MCF 10A (cell line): ENCODE data around the gene MAOA. TPM values are rescaled to one million over a fixed set of nuclear protein-coding genes. Genes with fewer than 3 reads are reported as not detected.
"Not testable (repeated sequence)": the region's sequence is repeated elsewhere in the genome, so short reads cannot be mapped to it uniquely, and the experiment has no call there.

Experiments used
- BruUV-seq: library from RNA; stranded (reverse); fragments of 400-500 nt; replicated peaks from 2 replicates; lab custom pipeline; 2021; lab: Mats Ljungman, UMichigan
- CTCF ChIA-PET: fragments of 300-600 bp; sonication (Branson Sonifier 250); formaldehyde crosslinking; extraction: SDS; loops from one replicate; lab custom pipeline; 2021; ENCODE audit warnings: antibody characterized with exemption, inconsistent platforms; lab: Yijun Ruan, JAX
- POLR2A ChIA-PET: fragments of 300-600, 350-650 bp; sonication (Branson Sonifier 250); formaldehyde crosslinking; extraction: SDS; loops from one replicate; lab custom pipeline; 2020; ENCODE audit warnings: antibody characterized with exemption, inconsistent platforms; lab: Yijun Ruan, JAX
- DNase-seq: peaks from one replicate; pipeline ENCODE4 v3.0.0-alpha.2; 2018; ENCODE audit not compliant: unreplicated experiment
- H3K27ac Mint-ChIP-seq: one replicate; pipeline ENCODE4 v1.8.0; 2022; ENCODE audit warnings: mild to moderate bottlenecking, low read depth, mixed read lengths; ENCODE audit not compliant: unreplicated experiment
- H3K27me3 Mint-ChIP-seq: one replicate; pipeline ENCODE4 v1.8.0; 2022; ENCODE audit warnings: mixed read lengths; ENCODE audit not compliant: insufficient read depth, unreplicated experiment
- H3K36me3 Mint-ChIP-seq: one replicate; pipeline ENCODE4 v1.8.0; 2022; ENCODE audit warnings: mild to moderate bottlenecking, moderate library complexity, mixed read lengths; ENCODE audit not compliant: insufficient read depth, unreplicated experiment
- H3K4me1 Mint-ChIP-seq: one replicate; pipeline ENCODE4 v1.8.0; 2022; ENCODE audit warnings: mixed read lengths; ENCODE audit not compliant: insufficient read depth, unreplicated experiment
- H3K4me3 Mint-ChIP-seq: one replicate; pipeline ENCODE4 v1.8.0; 2022; ENCODE audit warnings: mild to moderate bottlenecking, moderate library complexity, mixed read lengths; ENCODE audit not compliant: unreplicated experiment
- H3K9me3 Mint-ChIP-seq: one replicate; pipeline ENCODE4 v1.8.0; 2022; ENCODE audit warnings: mixed read lengths; ENCODE audit not compliant: unreplicated experiment
- intact Hi-C: fragments of 100-400 bp; cut with micrococcal nuclease; formaldehyde crosslinking; loops from 2 replicates; pipeline ENCODE4 v1.14.1; 2022
- total RNA-seq: library from RNA; stranded (reverse); gene quantifications from 2 replicates; pipeline ENCODE4 v1.2.3, GENCODE V29; 2022
- TF ChIP-seq, protein P1 (sequence below): fragments of 200-600 bp; IDR thresholded peaks from one replicate; pipeline ENCODE4 v1.8.0; 2022; ENCODE audit warnings: antibody characterized with exemption, mild to moderate bottlenecking; ENCODE audit not compliant: unreplicated experiment

Gene MAOA
- total RNA-seq, 1 experiment from 2014 or later = 8.2 TPM

DNA sequence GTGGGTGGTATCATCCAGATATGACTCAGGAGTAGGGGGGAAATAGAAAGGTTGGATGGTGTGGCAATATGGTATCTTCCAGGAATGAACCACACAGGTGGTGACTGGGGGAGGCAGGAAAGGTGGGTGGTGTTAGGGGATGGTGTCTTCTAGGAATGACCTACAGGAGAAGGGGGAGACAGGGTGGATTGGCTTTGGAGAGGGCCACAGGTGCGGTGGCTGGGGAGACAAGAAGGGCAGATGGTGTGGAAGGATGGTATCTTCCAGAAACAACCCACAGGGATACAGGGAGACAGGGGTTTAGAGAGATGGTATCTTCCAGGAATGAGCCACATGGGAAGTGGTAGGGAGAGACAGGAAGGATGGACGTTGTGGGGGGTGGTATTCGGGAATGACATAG, 64.0 kb downstream of the MAOA start:
- POLR2A ChIA-PET = interaction anchor here (0.6 kb wide), 1 partner anchor 847 kb away, joined by 3 read pairs; no protein-coding TSS in a partner anchor
- peaks cover 12% of the 10 kb centered on the region for H3K27me3 Mint-ChIP-seq
- DNase-seq = no peak
- TF ChIP-seq, protein P1, sequence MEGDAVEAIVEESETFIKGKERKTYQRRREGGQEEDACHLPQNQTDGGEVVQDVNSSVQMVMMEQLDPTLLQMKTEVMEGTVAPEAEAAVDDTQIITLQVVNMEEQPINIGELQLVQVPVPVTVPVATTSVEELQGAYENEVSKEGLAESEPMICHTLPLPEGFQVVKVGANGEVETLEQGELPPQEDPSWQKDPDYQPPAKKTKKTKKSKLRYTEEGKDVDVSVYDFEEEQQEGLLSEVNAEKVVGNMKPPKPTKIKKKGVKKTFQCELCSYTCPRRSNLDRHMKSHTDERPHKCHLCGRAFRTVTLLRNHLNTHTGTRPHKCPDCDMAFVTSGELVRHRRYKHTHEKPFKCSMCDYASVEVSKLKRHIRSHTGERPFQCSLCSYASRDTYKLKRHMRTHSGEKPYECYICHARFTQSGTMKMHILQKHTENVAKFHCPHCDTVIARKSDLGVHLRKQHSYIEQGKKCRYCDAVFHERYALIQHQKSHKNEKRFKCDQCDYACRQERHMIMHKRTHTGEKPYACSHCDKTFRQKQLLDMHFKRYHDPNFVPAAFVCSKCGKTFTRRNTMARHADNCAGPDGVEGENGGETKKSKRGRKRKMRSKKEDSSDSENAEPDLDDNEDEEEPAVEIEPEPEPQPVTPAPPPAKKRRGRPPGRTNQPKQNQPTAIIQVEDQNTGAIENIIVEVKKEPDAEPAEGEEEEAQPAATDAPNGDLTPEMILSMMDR = no peak
- no peak overlapping the region for H3K4me3 Mint-ChIP-seq
- CTCF ChIA-PET = no interaction called here
- BruUV-seq = no TSS peak
- H3K36me3 Mint-ChIP-seq = no peaks in the 10 kb centered on the region
- no peaks in the 10 kb centered on the region for H3K4me1 Mint-ChIP-seq
- intact Hi-C loops = no loop called here
- H3K9me3 Mint-ChIP-seq = no peaks in the 10 kb centered on the region
- no peak overlapping the region for H3K27ac Mint-ChIP-seq

DNA sequence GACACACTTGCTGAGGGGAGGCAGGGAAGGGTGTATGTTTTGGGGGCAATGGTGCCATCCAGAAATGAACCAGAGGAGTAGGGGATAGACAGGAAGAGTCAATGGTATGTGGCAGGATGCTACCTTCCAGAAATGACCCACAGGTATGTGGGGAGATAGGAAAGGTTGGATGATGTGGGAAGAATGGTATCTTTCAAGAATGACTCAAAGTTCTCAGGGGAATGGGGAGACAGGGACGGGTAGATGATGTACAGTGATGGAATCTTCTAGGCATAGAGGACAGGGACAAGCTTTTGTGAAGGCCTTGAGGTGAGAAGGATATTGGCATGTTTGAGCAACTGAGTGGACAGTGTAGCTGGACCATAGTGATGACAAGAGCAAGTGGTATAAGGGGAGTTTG, 64.9 kb downstream of the MAOA start:
- CTCF ChIA-PET = interaction anchor here (0.7 to 1.0 kb wide), 2 partner anchors 18 to 44 kb away, joined by 3 to 5 read pairs; no protein-coding TSS in a partner anchor
- no TSS peak for BruUV-seq
- H3K4me1 Mint-ChIP-seq = no peaks in the 10 kb centered on the region

DNA sequence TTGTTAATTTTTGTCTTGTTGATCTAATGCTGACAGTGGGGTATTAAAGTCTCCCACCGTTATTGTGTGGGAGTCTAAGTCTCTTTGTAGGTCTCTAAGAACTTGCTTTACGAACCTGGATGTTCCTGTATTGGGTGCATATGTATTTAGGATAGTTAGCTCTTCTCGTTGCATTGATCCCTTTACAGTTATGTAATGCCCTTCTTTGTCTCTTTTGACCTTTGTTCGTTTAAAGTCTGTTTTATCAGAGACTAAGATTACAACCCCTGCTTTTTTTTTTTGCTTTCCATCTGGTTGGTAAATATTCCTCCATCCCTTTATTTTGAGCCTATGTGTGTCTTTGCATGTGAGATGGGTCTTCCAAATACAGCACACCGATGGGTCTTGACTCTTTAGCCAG, 69.1 kb downstream of the MAOA start:
- H3K27ac Mint-ChIP-seq, H3K36me3 Mint-ChIP-seq, DNase-seq, H3K4me3 Mint-ChIP-seq, H3K9me3 Mint-ChIP-seq, H3K4me1 Mint-ChIP-seq, BruUV-seq, intact Hi-C loops: not testable (repeated sequence)
- peaks cover 49% of the 10 kb centered on the region for H3K27me3 Mint-ChIP-seq
- CTCF ChIA-PET = interaction anchor here (0.6 kb wide), 1 partner anchor 25 kb away, joined by 3 read pairs; no protein-coding TSS in a partner anchor
- POLR2A ChIA-PET = interaction anchor here (0.8 to 1.0 kb wide), 2 partner anchors 11 to 74 kb away, joined by 4 read pairs; no protein-coding TSS in a partner anchor

More for the DNA sequence above, 64.9 kb downstream of the MAOA start:
- intact Hi-C loops = no loop called here
- POLR2A ChIA-PET = interaction anchor here (0.6 kb wide), 1 partner anchor 846 kb away, joined by 3 read pairs; no protein-coding TSS in a partner anchor
- Mint-ChIP-seq H3K9me3 (peaks cover under 1% of the 10 kb centered on the region), H3K27ac (no peak overlapping the region), H3K36me3 (no peaks in the 10 kb centered on the region), H3K27me3 (peaks cover 20% of the 10 kb centered on the region), H3K4me3 (no peak overlapping the region)
- no peak for DNase-seq
- TF ChIP-seq, protein P1 = no peak

DNA sequence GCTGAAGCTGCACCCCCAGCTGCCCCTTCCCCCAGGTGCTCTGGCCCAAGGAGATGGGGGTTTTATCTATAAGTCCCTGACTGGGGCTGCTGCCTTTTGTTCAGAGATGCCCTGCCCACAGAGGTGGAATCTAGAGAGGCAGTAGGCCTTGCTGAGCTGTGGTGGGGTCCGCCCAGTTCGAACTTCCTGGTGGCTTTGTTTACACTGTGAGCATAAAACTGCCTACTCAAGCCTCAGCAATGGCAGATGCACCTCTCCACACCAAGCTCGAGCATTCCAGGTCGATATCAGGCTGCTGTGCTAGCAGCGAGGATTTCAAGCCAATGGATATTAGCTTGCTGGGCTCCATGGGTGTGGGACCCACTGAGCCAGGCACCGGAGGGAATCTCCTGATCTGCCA, 71.2 kb downstream of the MAOA start:
- H3K36me3 Mint-ChIP-seq, H3K9me3 Mint-ChIP-seq, POLR2A ChIA-PET, H3K27ac Mint-ChIP-seq, DNase-seq, intact Hi-C loops, H3K4me3 Mint-ChIP-seq, BruUV-seq, H3K4me1 Mint-ChIP-seq: not testable (repeated sequence)
- peaks cover 70% of the 10 kb centered on the region for H3K27me3 Mint-ChIP-seq
- CTCF ChIA-PET = interaction anchor here (1.4 kb wide), 1 partner anchor 12 kb away, joined by 3 read pairs; no protein-coding TSS in a partner anchor

DNA sequence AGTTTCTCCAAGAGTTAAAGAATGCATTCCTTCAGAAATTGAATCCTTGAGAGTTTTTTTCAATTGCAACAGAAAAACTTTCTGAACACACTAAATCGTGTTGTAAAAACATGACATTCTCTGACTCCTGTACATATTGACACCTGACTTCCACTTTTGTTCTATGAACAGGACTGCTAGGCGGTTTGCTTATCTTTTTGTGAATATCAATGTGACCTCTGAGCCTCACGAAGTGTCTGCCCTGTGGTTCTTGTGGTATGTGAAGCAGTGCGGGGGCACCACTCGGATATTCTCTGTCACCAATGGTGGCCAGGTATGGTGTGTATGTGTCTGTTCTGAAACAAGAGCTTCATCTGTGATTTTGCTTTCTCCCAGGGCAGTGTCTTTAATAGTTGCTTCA, 71.9 kb downstream of the MAOA start:
- TF ChIP-seq, protein P1 = no peak
- Mint-ChIP-seq H3K4me1 (no peaks in the 10 kb centered on the region), H3K9me3 (peaks cover 7% of the 10 kb centered on the region), H3K27ac (no peak overlapping the region), H3K36me3 (peaks cover 11% of the 10 kb centered on the region), H3K27me3 (peaks cover 71% of the 10 kb centered on the region), H3K4me3 (no peak overlapping the region)
- CTCF ChIA-PET = interaction anchor here (0.6 to 1.4 kb wide), 2 partner anchors 11 to 1807 kb away, joined by 3 read pairs; no protein-coding TSS in a partner anchor
- BruUV-seq = no TSS peak
- no peak for DNase-seq
- intact Hi-C loops = no loop called here
- POLR2A ChIA-PET = no interaction called here
